Fibroblast of mammary gland (primary cell): ENCODE data around the gene LHFPL2.
"Not testable (repeated sequence)": the region's sequence is repeated elsewhere in the genome, so short reads cannot be mapped to it uniquely, and the experiment has no call there.

Experiments
- DNase-seq: peaks from one replicate; pipeline ENCODE4 v3.0.0-alpha.2; 2010; ENCODE audit warnings: low read depth
- H3K4me3 ChIP-seq: 2 replicates; pipeline ENCODE4 v1.5.1; 2011; ENCODE audit warnings: low read depth, mild to moderate bottlenecking, low read length, moderate library complexity; ENCODE audit not compliant: control insufficient read depth
- TF ChIP-seq, protein P1 (sequence below): conservative IDR thresholded peaks from 2 replicates; pipeline ENCODE4 v1.5.1; 2011; ENCODE audit warnings: low read depth, low read length, inconsistent platforms; ENCODE audit not compliant: control insufficient read depth, insufficient read depth

The LHFPL2 gene

DNA sequence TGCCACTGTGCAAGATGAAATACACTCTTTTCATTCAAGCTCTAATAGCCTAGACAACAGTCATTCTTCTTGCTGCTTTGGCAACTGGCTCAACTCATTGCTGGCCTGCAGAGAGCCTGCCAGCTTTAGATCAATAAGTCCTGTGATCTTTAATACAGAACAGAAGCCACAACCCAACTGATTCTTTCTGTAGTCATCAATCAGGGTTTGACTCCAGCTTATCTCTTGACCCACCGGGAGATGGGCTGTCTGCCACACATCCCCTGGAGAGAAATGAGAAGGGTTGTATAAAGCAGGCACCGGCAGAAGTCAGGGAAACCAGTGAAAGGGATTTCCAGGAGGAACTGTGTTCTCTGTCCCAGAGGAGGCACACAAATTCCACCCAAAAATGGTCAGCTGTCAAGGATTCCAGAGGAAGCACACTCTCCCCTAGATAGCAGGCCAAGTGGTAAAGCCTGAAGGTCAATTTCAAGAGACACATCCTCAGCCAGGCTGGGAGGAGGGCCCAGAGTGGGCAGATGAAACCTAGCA is 24.5 kb downstream of the LHFPL2 start:
- no peak for DNase-seq
- TF ChIP-seq, protein P1, sequence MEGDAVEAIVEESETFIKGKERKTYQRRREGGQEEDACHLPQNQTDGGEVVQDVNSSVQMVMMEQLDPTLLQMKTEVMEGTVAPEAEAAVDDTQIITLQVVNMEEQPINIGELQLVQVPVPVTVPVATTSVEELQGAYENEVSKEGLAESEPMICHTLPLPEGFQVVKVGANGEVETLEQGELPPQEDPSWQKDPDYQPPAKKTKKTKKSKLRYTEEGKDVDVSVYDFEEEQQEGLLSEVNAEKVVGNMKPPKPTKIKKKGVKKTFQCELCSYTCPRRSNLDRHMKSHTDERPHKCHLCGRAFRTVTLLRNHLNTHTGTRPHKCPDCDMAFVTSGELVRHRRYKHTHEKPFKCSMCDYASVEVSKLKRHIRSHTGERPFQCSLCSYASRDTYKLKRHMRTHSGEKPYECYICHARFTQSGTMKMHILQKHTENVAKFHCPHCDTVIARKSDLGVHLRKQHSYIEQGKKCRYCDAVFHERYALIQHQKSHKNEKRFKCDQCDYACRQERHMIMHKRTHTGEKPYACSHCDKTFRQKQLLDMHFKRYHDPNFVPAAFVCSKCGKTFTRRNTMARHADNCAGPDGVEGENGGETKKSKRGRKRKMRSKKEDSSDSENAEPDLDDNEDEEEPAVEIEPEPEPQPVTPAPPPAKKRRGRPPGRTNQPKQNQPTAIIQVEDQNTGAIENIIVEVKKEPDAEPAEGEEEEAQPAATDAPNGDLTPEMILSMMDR, result no peak
- no peak overlapping the region for H3K4me3 ChIP-seq

DNA sequence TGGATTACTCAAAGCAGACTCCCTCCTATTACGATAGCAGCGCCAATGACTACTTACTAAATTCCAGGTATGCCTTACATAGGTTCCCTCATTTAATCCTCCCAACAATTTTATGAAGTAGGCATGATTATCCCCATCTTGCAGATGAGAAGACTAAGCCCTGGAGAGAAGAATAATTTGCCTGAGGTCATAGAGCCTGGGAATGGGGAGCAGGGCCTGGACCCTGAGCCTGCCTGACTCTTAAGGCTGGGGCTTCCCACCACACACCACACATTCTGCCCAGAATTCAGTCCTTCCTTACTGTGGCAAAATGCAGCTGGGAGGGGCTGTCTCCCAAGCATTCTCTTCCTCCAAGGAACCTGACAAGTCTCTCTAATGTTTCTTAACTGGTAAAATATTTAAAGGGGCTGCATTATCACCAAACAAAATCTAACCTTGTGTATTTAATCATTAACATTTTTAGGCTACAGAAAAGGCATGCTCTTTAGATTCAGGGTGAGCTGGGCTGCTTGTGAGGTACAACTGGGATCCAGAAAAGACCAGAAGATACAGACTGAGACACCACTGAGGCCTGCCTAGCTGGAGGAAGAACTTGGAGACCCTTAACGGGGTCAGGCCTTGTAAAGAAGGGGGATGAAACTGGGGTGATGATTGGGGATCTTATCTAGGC is 26.1 kb downstream of the LHFPL2 start:
- TF ChIP-seq, protein P1, result no peak

DNA sequence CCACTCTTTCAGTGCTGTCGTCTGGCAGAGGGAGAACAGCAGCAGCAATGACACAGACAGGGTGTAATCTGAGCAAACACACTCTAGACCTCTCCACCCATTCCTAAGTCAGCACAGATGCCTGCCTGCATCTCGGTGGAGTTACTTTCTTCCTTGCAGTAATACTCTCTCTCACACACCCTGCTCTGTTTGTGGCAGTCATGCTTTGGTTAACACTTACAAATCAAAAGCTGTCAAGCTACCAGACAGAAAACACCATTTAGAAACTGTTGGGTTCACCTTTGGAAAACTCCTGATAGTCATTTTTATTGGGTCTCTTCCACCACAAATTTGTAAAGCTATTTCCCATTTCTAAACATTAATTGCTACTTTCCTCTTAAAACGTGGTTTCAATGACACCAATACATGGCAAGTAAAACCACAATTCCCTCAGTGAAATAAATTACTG is 27.3 kb downstream of the LHFPL2 start:
- TF ChIP-seq, protein P1, result no peak
- DNase-seq, result peak; percentile 23
- H3K4me3 ChIP-seq, result no peak overlapping the region

More for the DNA sequence above, 26.1 kb downstream of the LHFPL2 start:
- H3K4me3 ChIP-seq, result no peak overlapping the region
- DNase-seq, result no peak

DNA sequence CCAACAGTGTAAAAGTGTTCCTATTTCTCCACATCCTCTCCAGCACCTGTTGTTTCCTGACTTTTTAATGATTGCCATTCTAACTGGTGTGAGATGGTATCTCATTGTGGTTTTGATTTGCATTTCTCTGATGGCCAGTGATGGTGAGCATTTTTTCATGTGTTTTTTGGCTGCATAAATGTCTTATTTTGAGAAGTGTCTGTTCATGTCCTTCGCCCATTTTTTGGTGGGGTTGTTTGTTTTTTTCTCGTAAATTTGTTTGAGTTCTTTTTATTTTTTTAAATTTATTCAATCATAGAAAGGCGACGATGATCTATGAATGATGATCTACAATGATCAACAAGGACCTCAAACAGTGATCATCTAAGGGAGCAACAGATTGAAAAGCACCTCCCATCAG is 28.5 kb downstream of the LHFPL2 start:
- not testable (repeated sequence) for DNase-seq, H3K4me3 ChIP-seq

DNA sequence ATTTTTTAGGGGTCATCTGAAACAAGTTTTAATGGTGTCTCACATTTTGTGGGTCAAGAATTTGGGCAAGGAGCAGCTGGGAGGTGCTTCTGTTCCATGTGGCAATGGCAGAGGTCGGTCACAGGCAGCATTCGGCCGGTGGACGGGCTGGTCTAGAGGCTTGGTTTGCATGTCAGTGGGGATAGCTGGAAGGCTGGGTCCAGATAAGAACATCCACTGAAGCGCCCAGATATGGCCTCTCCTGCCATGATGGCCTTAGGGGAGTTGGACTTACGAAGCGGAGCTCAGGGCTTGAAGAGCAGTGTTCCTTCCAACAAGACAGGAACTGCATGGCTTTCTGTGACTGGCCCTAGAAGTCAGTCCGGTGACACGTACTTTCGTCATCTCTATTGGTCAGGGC is 30.3 kb downstream of the LHFPL2 start:
- TF ChIP-seq, protein P1, result no peak
- DNase-seq, result no peak
- no peak overlapping the region for H3K4me3 ChIP-seq

DNA sequence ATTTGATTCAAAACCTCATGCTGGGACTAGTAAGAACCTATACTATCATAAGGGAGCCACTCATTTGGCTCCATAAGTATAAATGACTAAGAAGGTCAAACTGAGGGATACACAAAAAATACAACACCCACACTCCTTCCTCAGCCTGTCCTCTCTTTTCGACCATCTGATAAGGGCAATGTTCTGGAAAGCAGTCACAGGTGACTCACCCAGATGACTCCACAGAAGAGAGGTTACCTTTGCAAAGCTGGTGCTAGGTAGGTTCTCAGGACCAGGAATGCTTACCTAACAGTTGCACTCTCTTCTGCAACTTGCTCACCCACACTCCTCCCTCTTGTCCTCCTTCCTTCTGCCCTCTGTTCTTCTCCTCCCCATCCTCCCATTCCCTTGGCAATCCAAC is 32.9 kb downstream of the LHFPL2 start:
- no peak overlapping the region for H3K4me3 ChIP-seq
- peak; percentile 42 for DNase-seq
- TF ChIP-seq, protein P1, result no peak

DNA sequence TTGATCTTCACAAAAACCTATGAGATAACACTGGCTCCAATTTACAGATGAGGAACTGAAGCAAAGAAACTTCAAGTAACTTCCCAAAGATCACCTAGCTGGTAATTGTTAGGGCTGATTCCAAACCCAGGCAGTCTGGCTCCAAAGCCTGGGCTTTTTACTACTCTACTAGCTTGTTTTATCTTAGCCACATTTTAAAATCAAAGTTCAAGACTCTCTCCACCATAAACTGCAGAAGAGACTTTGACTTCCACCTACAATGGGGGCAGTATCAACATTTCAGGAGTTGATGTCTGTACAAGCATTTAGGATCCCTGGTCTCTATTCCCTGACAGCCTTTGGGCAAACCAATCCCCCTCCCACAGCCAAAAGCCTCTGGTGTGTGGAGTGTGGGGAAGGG is 33.8 kb downstream of the LHFPL2 start:
- TF ChIP-seq, protein P1, result no peak
- no peak overlapping the region for H3K4me3 ChIP-seq
- no peak for DNase-seq
